Brain microvascular endothelial cell (primary cell): ENCODE measurements around the gene U2SURP.

Experiments
- DNase-seq: peaks from one replicate; pipeline ENCODE4 v3.0.0-alpha.2; 2020
- H3K27ac ChIP-seq: fragments of 250-450 bp; sonication (Bioruptor Pico); 2 replicates; pipeline ENCODE4 v1.5.1; 2020; ENCODE audit warnings: mild to moderate bottlenecking, moderate library complexity
- H3K27me3 ChIP-seq: fragments of 250-450 bp; sonication (Bioruptor Pico); replicated peaks from 2 replicates; pipeline ENCODE4 v1.5.1; 2020; ENCODE audit warnings: mild to moderate bottlenecking
- H3K36me3 ChIP-seq: fragments of 250-450 bp; sonication (Bioruptor Pico); replicated peaks from 2 replicates; pipeline ENCODE4 v1.5.1; 2020; ENCODE audit warnings: mild to moderate bottlenecking
- H3K4me3 ChIP-seq: 2 replicates; pipeline ENCODE4 v1.5.1; 2011; ENCODE audit warnings: low read depth, mild to moderate bottlenecking, control low read depth, low read length, moderate library complexity
- CTCF ChIP-seq: IDR thresholded peaks from 2 replicates; pipeline ENCODE4 v1.5.1; 2011; ENCODE audit warnings: low read depth, mild to moderate bottlenecking, moderate library complexity, low read length, control low read depth, inconsistent platforms; ENCODE audit errors: missing control alignments
- in situ Hi-C: cut with HindIII; loops from 2 replicates; pipeline ENCODE4 v1.10.0; 2017; ENCODE audit warnings: low sequenced_read_pairs, low pct_ligation_motif_present

U2SURP gene

GRCh38 chr3:143103652-143104051 lies 102.3 kb downstream of the U2SURP start:
- H3K27ac ChIP-seq, result no peak overlapping the region
- TF ChIP-seq CTCF, result no peak
- H3K36me3 ChIP-seq, result no peaks in the 10 kb centered on the region
- no peaks in the 10 kb centered on the region for H3K27me3 ChIP-seq
- H3K4me3 ChIP-seq, result no peak overlapping the region
- no peak for DNase-seq
- in situ Hi-C loops, result no loop called here

- DNase-seq, result no peak
- Histone ChIP-seq H3K27ac (no peak overlapping the region), H3K27me3 (no peaks in the 10 kb centered on the region), H3K36me3 (no peaks in the 10 kb centered on the region), H3K4me3 (no peak overlapping the region)
- no peak for TF ChIP-seq CTCF
- in situ Hi-C loops, result no loop called here
Measured at GRCh38 chr3:143105170-143105569, 103.8 kb downstream of the U2SURP start.

- DNase-seq, result no peak
- no peak overlapping the region for H3K27ac ChIP-seq
- H3K27me3 ChIP-seq, result no peaks in the 10 kb centered on the region
- in situ Hi-C loops, result no loop called here
- H3K36me3 ChIP-seq, result no peaks in the 10 kb centered on the region
- no peak for TF ChIP-seq CTCF
- H3K4me3 ChIP-seq, result no peak overlapping the region
Measured at GRCh38 chr3:143109861-143110260, 108.5 kb downstream of the U2SURP start.
